ENCODE data around the gene LRFN2. TPM values are rescaled to one million over a fixed set of nuclear protein-coding genes. Genes with fewer than 3 reads are reported as not detected.

LRFN2 gene
- total RNA-seq, 1 donor from 2014 or later: not detected

GRCh38 chr6:40582892-40583291, 4.3 kb downstream of the LRFN2 start:
- no peak for TF ChIP-seq CTCF (IDR thresholded peaks at IDR 0.05)
- no peak overlapping the region for H3K4me3 ChIP-seq
- H3K36me3 ChIP-seq: no peaks in the 10 kb centered on the region
- no peak for DNase-seq (ENCODE audit: low spot score in 2 of 2)
- intact Hi-C loops (cut with DNase I): loop anchor here (10.0 kb wide), 1 partner anchor 242 kb away; no protein-coding TSS in a partner anchor
- peaks cover 5% of the 10 kb centered on the region for H3K27me3 ChIP-seq
- H3K9me3 ChIP-seq: no peaks in the 10 kb centered on the region
- no peak overlapping the region for H3K27ac ChIP-seq
- no peaks in the 10 kb centered on the region for H3K4me1 ChIP-seq

- Histone ChIP-seq H3K27me3 (no peaks in the 10 kb centered on the region), H3K27ac (no peak overlapping the region), H3K9me3 (no peaks in the 10 kb centered on the region), H3K4me1 (no peaks in the 10 kb centered on the region), H3K4me3 (no peak overlapping the region), H3K36me3 (no peaks in the 10 kb centered on the region)
- intact Hi-C loops (cut with DNase I): no loop called here
- DNase-seq (ENCODE audit: low spot score in 2 of 2): no peak
- TF ChIP-seq CTCF (IDR thresholded peaks at IDR 0.05): no peak
Observed at GRCh38 chr6:40579101-40579500, 8.1 kb downstream of the LRFN2 start.

GRCh38 chr6:40577672-40578071, 9.5 kb downstream of the LRFN2 start:
- intact Hi-C loops (cut with DNase I): no loop called here
- Histone ChIP-seq H3K27ac (no peak overlapping the region), H3K4me1 (no peaks in the 10 kb centered on the region), H3K9me3 (no peaks in the 10 kb centered on the region), H3K27me3 (no peaks in the 10 kb centered on the region), H3K36me3 (no peaks in the 10 kb centered on the region), H3K4me3 (no peak overlapping the region)
- no peak for DNase-seq (ENCODE audit: low spot score in 2 of 2)
- TF ChIP-seq CTCF (IDR thresholded peaks at IDR 0.05): no peak

- intact Hi-C loops (cut with DNase I): no loop called here
- TF ChIP-seq CTCF (IDR thresholded peaks at IDR 0.05): no peak
Observed at GRCh38 chr6:40573221-40573620, 13.9 kb downstream of the LRFN2 start.

GRCh38 chr6:40569162-40569910, 17.8 kb downstream of the LRFN2 start:
- DNase-seq (ENCODE audit: low spot score in 2 of 2): no peak
- no peak overlapping the region for H3K27ac ChIP-seq
- intact Hi-C loops (cut with DNase I): no loop called here
- no peaks in the 10 kb centered on the region for H3K4me1 ChIP-seq
- H3K36me3 ChIP-seq: no peaks in the 10 kb centered on the region
- no peaks in the 10 kb centered on the region for H3K9me3 ChIP-seq
- no peak for TF ChIP-seq CTCF (IDR thresholded peaks at IDR 0.05)
- H3K4me3 ChIP-seq: no peak overlapping the region
- no peaks in the 10 kb centered on the region for H3K27me3 ChIP-seq

More at GRCh38 chr6:40573221-40573620, 13.9 kb downstream of the LRFN2 start:
- Histone ChIP-seq H3K27ac (no peak overlapping the region), H3K9me3 (no peaks in the 10 kb centered on the region), H3K4me3 (no peak overlapping the region), H3K36me3 (no peaks in the 10 kb centered on the region), H3K4me1 (no peaks in the 10 kb centered on the region), H3K27me3 (no peaks in the 10 kb centered on the region)
- DNase-seq (ENCODE audit: low spot score in 2 of 2): no peak

All from ascending aorta (tissue), 2 donors.